Chondrocyte (in vitro differentiated cells): ENCODE data around the gene PEAK1. TPM values are rescaled to one million over a fixed set of nuclear protein-coding genes. Genes with fewer than 3 reads are reported as not detected.

Experiments used
- DNase-seq: peaks from one replicate; pipeline ENCODE4 v3.0.0; 2021; ENCODE audit warnings: mixed read lengths, low spot score
- H3K27ac Mint-ChIP-seq: one replicate; pipeline ENCODE4 v1.8.0; 2021; ENCODE audit warnings: mild to moderate bottlenecking, moderate library complexity, mixed read lengths; ENCODE audit not compliant: unreplicated experiment
- H3K27me3 Mint-ChIP-seq: 2 replicates; pipeline ENCODE4 v1.8.0; 2021; ENCODE audit warnings: low read depth, mixed read lengths
- H3K36me3 Mint-ChIP-seq: 2 replicates; pipeline ENCODE4 v1.8.0; 2021; ENCODE audit warnings: low read depth, mixed read lengths
- H3K4me1 Mint-ChIP-seq: 2 replicates; pipeline ENCODE4 v1.8.0; 2021; ENCODE audit warnings: low read depth, mild to moderate bottlenecking, mixed read lengths
- H3K4me3 Mint-ChIP-seq: one replicate; pipeline ENCODE4 v1.8.0; 2021; ENCODE audit warnings: mild to moderate bottlenecking, moderate library complexity, mixed read lengths; ENCODE audit not compliant: unreplicated experiment
- H3K9me3 Mint-ChIP-seq: 2 replicates; pipeline ENCODE4 v1.8.0; 2021; ENCODE audit warnings: low read depth, mixed read lengths
- total RNA-seq: library from RNA; stranded (reverse); gene quantifications from 3 replicates; pipeline ENCODE4 v1.2.1, GENCODE V29; 2021
- TF ChIP-seq, protein P1 (sequence below): fragments of 200-600 bp; sonication (generic); IDR thresholded peaks from 2 replicates; pipeline ENCODE4 v1.5.0; 2021; ENCODE audit warnings: antibody characterized with exemption, mild to moderate bottlenecking, moderate library complexity

PEAK1 gene
- total RNA-seq, 1 donor from 2014 or later: 143 TPM

GRCh38 chr15:77098572-77098971 is 321.3 kb downstream of the PEAK1 start:
- peaks cover 6% of the 10 kb centered on the region for H3K4me1 Mint-ChIP-seq
- TF ChIP-seq, protein P1, sequence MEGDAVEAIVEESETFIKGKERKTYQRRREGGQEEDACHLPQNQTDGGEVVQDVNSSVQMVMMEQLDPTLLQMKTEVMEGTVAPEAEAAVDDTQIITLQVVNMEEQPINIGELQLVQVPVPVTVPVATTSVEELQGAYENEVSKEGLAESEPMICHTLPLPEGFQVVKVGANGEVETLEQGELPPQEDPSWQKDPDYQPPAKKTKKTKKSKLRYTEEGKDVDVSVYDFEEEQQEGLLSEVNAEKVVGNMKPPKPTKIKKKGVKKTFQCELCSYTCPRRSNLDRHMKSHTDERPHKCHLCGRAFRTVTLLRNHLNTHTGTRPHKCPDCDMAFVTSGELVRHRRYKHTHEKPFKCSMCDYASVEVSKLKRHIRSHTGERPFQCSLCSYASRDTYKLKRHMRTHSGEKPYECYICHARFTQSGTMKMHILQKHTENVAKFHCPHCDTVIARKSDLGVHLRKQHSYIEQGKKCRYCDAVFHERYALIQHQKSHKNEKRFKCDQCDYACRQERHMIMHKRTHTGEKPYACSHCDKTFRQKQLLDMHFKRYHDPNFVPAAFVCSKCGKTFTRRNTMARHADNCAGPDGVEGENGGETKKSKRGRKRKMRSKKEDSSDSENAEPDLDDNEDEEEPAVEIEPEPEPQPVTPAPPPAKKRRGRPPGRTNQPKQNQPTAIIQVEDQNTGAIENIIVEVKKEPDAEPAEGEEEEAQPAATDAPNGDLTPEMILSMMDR: no peak
- DNase-seq: no peak
- H3K36me3 Mint-ChIP-seq: no peaks in the 10 kb centered on the region
- no peaks in the 10 kb centered on the region for H3K9me3 Mint-ChIP-seq
- H3K27ac Mint-ChIP-seq: no peak overlapping the region
- H3K27me3 Mint-ChIP-seq: no peaks in the 10 kb centered on the region
- H3K4me3 Mint-ChIP-seq: no peak overlapping the region

GRCh38 chr15:77097921-77098320 is 322.0 kb downstream of the PEAK1 start:
- DNase-seq: no peak
- Mint-ChIP-seq H3K9me3 (no peaks in the 10 kb centered on the region), H3K36me3 (no peaks in the 10 kb centered on the region), H3K4me1 (peaks cover 13% of the 10 kb centered on the region), H3K27ac (no peak overlapping the region), H3K4me3 (no peak overlapping the region), H3K27me3 (no peaks in the 10 kb centered on the region)
- TF ChIP-seq, protein P1: no peak

- Mint-ChIP-seq H3K4me3 (no peak overlapping the region), H3K27ac (no peak overlapping the region), H3K36me3 (no peaks in the 10 kb centered on the region), H3K9me3 (no peaks in the 10 kb centered on the region), H3K4me1 (peaks cover 17% of the 10 kb centered on the region), H3K27me3 (no peaks in the 10 kb centered on the region)
- DNase-seq: no peak
- TF ChIP-seq, protein P1: no peak
These were observed 322.6 kb downstream of the PEAK1 start for GRCh38 chr15:77097248-77097721.

DNA sequence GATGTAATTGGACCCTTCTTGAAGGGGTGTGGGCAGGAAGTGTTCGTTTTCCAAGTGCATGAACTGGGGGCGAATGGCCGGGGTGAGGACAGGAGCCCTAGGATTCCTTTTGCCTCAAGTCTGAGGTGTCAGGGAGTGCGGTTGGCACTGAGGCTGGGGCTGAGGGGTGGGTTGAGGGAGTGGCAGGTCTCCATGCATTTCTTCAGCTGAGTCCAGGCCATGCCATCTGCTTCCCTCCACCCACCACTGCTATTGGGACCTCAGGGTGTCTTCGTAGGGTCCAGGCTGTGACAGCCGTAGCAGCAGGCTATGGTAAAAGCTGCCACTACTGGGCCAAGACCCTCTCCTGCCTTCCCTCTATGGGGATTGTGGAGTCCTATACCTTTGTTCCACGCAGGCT is 323.4 kb downstream of the PEAK1 start:
- H3K36me3 Mint-ChIP-seq: no peaks in the 10 kb centered on the region
- H3K27me3 Mint-ChIP-seq: no peaks in the 10 kb centered on the region
- TF ChIP-seq, protein P1: no peak
- H3K4me1 Mint-ChIP-seq: peaks cover 17% of the 10 kb centered on the region
- no peak overlapping the region for H3K27ac Mint-ChIP-seq
- no peaks in the 10 kb centered on the region for H3K9me3 Mint-ChIP-seq
- H3K4me3 Mint-ChIP-seq: no peak overlapping the region
- no peak for DNase-seq

- Mint-ChIP-seq H3K36me3 (no peaks in the 10 kb centered on the region), H3K27me3 (no peaks in the 10 kb centered on the region), H3K4me3 (no peak overlapping the region), H3K9me3 (no peaks in the 10 kb centered on the region), H3K27ac (no peak overlapping the region), H3K4me1 (peaks cover 17% of the 10 kb centered on the region)
- no peak for DNase-seq
- TF ChIP-seq, protein P1: no peak
These were observed 323.8 kb downstream of the PEAK1 start for GRCh38 chr15:77096138-77096537.
